K562 (cell line): ENCODE results near the gene RTP3. TPM values are rescaled to one million over a fixed set of nuclear protein-coding genes. Genes with fewer than 3 reads are reported as not detected.

Source experiments
- ATAC-seq: fragments of 200-7000 bp; cut with Tn5 transposase; 3 replicates; pipeline ENCODE4 v1.9.1; 2020; ENCODE audit warnings: moderate library complexity
- BruUV-seq: library from RNA; stranded (reverse); fragments of 400-500 nt; replicated peaks from 2 replicates; lab custom pipeline; 2021; lab: Mats Ljungman, UMichigan
- CTCF ChIA-PET: fragments of 300-600 bp; formaldehyde crosslinking; extraction: SDS; loops from one replicate; lab custom pipeline; 2021; ENCODE audit warnings: low intra/inter-chr PET ratio; lab: Yijun Ruan, JAX
- POLR2A ChIA-PET: fragments of 300-600, 350-650 bp; sonication (Branson Sonifier 250); formaldehyde crosslinking; extraction: SDS; loops from one replicate; lab custom pipeline; 2021; ENCODE audit warnings: antibody characterized with exemption, inconsistent platforms; lab: Yijun Ruan, JAX
- DNase-seq, 4 experiments: peaks; one replicate each; pipeline versions ENCODE4 v3.0.0 to v3.0.0-alpha.2; 2011 to 2018; ENCODE audit warnings: low spot score in 3 of 4, mixed read lengths in 3 of 4; ENCODE audit errors: extremely low read depth in 1 of 4
- FAIRE-seq: peaks from 2 replicates; lab custom pipeline; 2011; peaks lifted over from hg19 to GRCh38; lab: Jason Lieb, UNC
- H2AFZ ChIP-seq: 2 replicates; pipeline ENCODE4 v1.6.0; 2011; ENCODE audit warnings: low read depth, low read length, control low read depth, inconsistent platforms
- H3K27ac ChIP-seq: fragments of 200-600 bp; 3 replicates; pipeline ENCODE4 v1.8.0; 2011; ENCODE audit warnings: low read depth, mild to moderate bottlenecking, control low read depth, inconsistent platforms, low read length, moderate library complexity, mixed read lengths; ENCODE audit errors: extremely low read depth
- H3K27me3 ChIP-seq, 2 experiments: fragments of 300-600 bp in 1 of 2; 2 replicates in 1 of 2; 3 replicates in 1 of 2; pipeline versions ENCODE4 v1.6.0 to v1.8.0; 2011; ENCODE audit warnings: inconsistent platforms in 2 of 2, low read length in 2 of 2, mild to moderate bottlenecking in 1 of 2, mixed read lengths in 1 of 2, moderate library complexity in 1 of 2; ENCODE audit not compliant: control insufficient read depth in 2 of 2, insufficient read depth in 2 of 2
- H3K36me3 ChIP-seq: fragments of 300-600 bp; 3 replicates; pipeline ENCODE4 v1.8.0; 2011; ENCODE audit warnings: mild to moderate bottlenecking, low read length, inconsistent platforms; ENCODE audit not compliant: control insufficient read depth, insufficient read depth
- H3K4me1 ChIP-seq, 2 experiments: fragments of 200-600 bp in 1 of 2; replicated peaks in 1 of 2; 2 replicates in 1 of 2; 3 replicates in 1 of 2; pipeline versions ENCODE4 v1.5.1 to v1.8.0; 2011; ENCODE audit warnings: inconsistent platforms in 2 of 2, low read length in 2 of 2, mild to moderate bottlenecking in 1 of 2, mixed read lengths in 1 of 2, moderate library complexity in 1 of 2; ENCODE audit not compliant: control insufficient read depth in 2 of 2, insufficient read depth in 2 of 2
- H3K4me2 ChIP-seq: 2 replicates; pipeline ENCODE4 v1.6.1; 2011; ENCODE audit warnings: low read length, control low read depth, inconsistent platforms, mixed read lengths; ENCODE audit not compliant: insufficient read depth
- H3K4me3 ChIP-seq: fragments of 200-600 bp; sonication (generic), shearing (Covaris generic); 2 replicates; pipeline ENCODE4 v1.5.1; 2016; ENCODE audit warnings: control low read depth, inconsistent platforms
- H3K79me2 ChIP-seq: fragments of 200-600 bp; 3 replicates; pipeline ENCODE4 v1.8.0; 2011; ENCODE audit warnings: low read length, inconsistent platforms; ENCODE audit not compliant: control insufficient read depth, insufficient read depth
- H3K9ac ChIP-seq, 2 experiments: 2 replicates each; pipeline versions ENCODE4 v1.6.0 to v1.6.1; 2011; ENCODE audit warnings: low read depth in 2 of 2, low read length in 2 of 2, control low read depth in 1 of 2, inconsistent platforms in 1 of 2, mild to moderate bottlenecking in 1 of 2, mixed read lengths in 1 of 2; ENCODE audit not compliant: insufficient read depth in 1 of 2
- H3K9me1 ChIP-seq: one replicate; pipeline ENCODE4 v1.6.0; 2011; ENCODE audit warnings: inconsistent platforms, mild to moderate bottlenecking, low read length, moderate library complexity; ENCODE audit not compliant: control insufficient read depth, insufficient read depth
- H3K9me3 ChIP-seq: replicated peaks from 2 replicates; pipeline ENCODE4 v1.5.1; 2011; ENCODE audit warnings: low read depth, low read length, inconsistent platforms; ENCODE audit not compliant: control insufficient read depth, insufficient read depth
- H4K20me1 ChIP-seq: replicated peaks from 2 replicates; pipeline ENCODE4 v1.6.1; 2011; ENCODE audit warnings: low read length, inconsistent platforms, mixed read lengths; ENCODE audit not compliant: control insufficient read depth, insufficient read depth
- FOXK2 ChIP-seq, 2 experiments: fragments of 450-650 bp; IDR thresholded peaks in 1 of 2; conservative IDR thresholded peaks in 1 of 2; 2 replicates each; pipeline ENCODE4 v1.6.1; 2016; ENCODE audit warnings: low read depth in 2 of 2, mild to moderate bottlenecking in 1 of 2
- MAZ ChIP-seq, 2 experiments: fragments of 450-650 bp in 1 of 2; sonication (generic) in 1 of 2; formaldehyde crosslinking; IDR thresholded peaks in 1 of 2; conservative IDR thresholded peaks in 1 of 2; 2 replicates each; pipeline versions ENCODE4 v1.4.0 to v1.5.0; 2020; ENCODE audit warnings: mild to moderate bottlenecking in 1 of 2, missing genetic modification reagents in 1 of 2
- MEF2D ChIP-seq: conservative IDR thresholded peaks from 2 replicates; pipeline ENCODE4 v1.6.1; 2016; ENCODE audit warnings: low read depth, missing genetic modification characterization, missing compliant biosample characterization
- SMARCB1 ChIP-seq: IDR thresholded peaks from 2 replicates; pipeline ENCODE4 v1.6.1; 2011; ENCODE audit warnings: improper control_type of control experiment, low read depth; ENCODE audit not compliant: insufficient read length
- TGIF2 ChIP-seq: sonication (generic); formaldehyde crosslinking; IDR thresholded peaks from 2 replicates; pipeline ENCODE4 v1.8.1; 2022; ENCODE audit warnings: mild to moderate bottlenecking, missing genetic modification reagents, moderate library complexity
- ZC3H8 ChIP-seq: fragments of 450-650 bp; IDR thresholded peaks from 2 replicates; pipeline ENCODE4 v1.6.1; 2017
- ZKSCAN8 ChIP-seq: fragments of 200-800 bp; sonication (Bioruptor generic); IDR thresholded peaks from 2 replicates; pipeline ENCODE4 v1.6.1; 2016; ENCODE audit warnings: missing genetic modification characterization, missing compliant biosample characterization
- ZNF165 ChIP-seq: fragments of 250-450 bp; sonication (Bioruptor Pico); IDR thresholded peaks from 2 replicates; pipeline ENCODE4 v1.4.0; 2020; ENCODE audit warnings: borderline replicate concordance
- ZNF408 ChIP-seq: fragments of 250-450 bp; sonication (Bioruptor Pico); IDR thresholded peaks from 2 replicates; pipeline ENCODE4 v1.4.0; 2020; ENCODE audit warnings: low read depth, mild to moderate bottlenecking, moderate library complexity
- ZNF699 ChIP-seq: fragments of 250-450 bp; sonication (Bioruptor Pico); IDR thresholded peaks from 2 replicates; pipeline ENCODE4 v1.8.0; 2021; ENCODE audit warnings: mild to moderate bottlenecking, moderate library complexity; ENCODE audit not compliant: insufficient replicate concordance
- WGBS: fragments of 100-300 bp; shearing (Covaris generic); methylation state at CpG from one replicate; pipeline ENCODE4 v1.1.6; 2016; ENCODE audit warnings: low coverage, mixed read lengths; ENCODE audit not compliant: insufficient coverage; ENCODE audit errors: missing lambda C conversion rate; 5-methylcytosine and 5-hydroxymethylcytosine counted together
- in situ Hi-C: fragments of 300-500 bp; cut with MboI; formaldehyde crosslinking; loops from 4 replicates; pipeline ENCODE4 v1.15.0; 2018; ENCODE audit warnings: inconsistent platforms, mixed read lengths
- intact Hi-C: fragments of 100-400 bp; cut with micrococcal nuclease; formaldehyde crosslinking; loops from 2 replicates; pipeline ENCODE4 v1.14.2; 2022
- polyA plus RNA-seq, 8 experiments: library from polyadenylated mRNA; depleted of rRNA in 4 of 8; stranded (reverse) in 5 of 8; unstranded in 3 of 8; fragments of >200 nt; fragmentation: Nextera tagmentation in 2 of 8; fragmentation: Illumina TruSeq in 1 of 8; extraction: Ambion mirVana in 2 of 8; extraction: Trizol in 1 of 8; gene quantifications; 2 replicates each; pipeline versions ENCODE4 v1.2.1 to v1.2.3, GENCODE V29; 2011 to 2014; ENCODE audit warnings: inconsistent platforms in 1 of 8, missing spikeins in 1 of 8
- total RNA-seq, 7 experiments: library from RNA; depleted of rRNA in 6 of 7; stranded (reverse); fragments of >200 nt in 6 of 7; fragmentation: Illumina TruSeq in 2 of 7; extraction: Trizol in 2 of 7; gene quantifications; 2 replicates each; pipeline versions ENCODE4 v1.2.1 to v1.2.3, GENCODE V29; 2011 to 2021; ENCODE audit warnings: low replicate concordance in 1 of 7
- TF ChIP-seq, protein P1 (sequence below): sonication (generic); formaldehyde crosslinking; IDR thresholded peaks from 2 replicates; pipeline ENCODE4 v1.8.1; 2023; ENCODE audit warnings: missing genetic modification reagents, mild to moderate bottlenecking, borderline replicate concordance
- TF ChIP-seq, protein P2 (sequence below): conservative IDR thresholded peaks from 2 replicates; pipeline ENCODE4 v1.6.1; 2011; ENCODE audit warnings: low read depth, mild to moderate bottlenecking, low read length; ENCODE audit not compliant: control insufficient read depth
- TF ChIP-seq, protein P3 (sequence below): sonication (generic); formaldehyde crosslinking; IDR thresholded peaks from 2 replicates; pipeline ENCODE4 v1.8.0; 2022; ENCODE audit warnings: mild to moderate bottlenecking, missing genetic modification reagents

RTP3 gene
- total and polyA plus RNA-seq, 9 of the 15 experiments (the other 6 are each of a cell fraction or from before 2014, with no cell fraction given): not detected

DNA sequence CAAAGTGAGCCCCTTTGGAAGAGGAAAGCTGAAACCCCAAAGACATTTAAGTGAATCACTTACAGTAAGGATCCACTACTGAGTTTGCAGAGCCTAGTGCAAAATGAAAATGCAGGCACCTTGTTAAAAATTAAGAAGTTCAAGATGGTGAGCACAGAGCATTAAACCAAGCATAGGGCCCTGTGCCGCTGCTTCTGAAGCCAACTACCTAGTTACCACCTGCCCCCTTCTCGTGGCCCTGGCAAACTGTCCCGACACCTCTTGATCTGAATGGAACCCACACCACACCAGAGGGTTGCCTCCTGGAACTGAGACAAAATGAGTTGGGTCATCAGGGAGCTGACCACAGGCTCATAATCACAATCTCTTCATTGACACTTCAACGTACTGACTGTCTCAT, 42.8 kb downstream of the RTP3 start:
- intact Hi-C loops (no loop called here), in situ Hi-C loops (no loop called here)
- FAIRE-seq (no peak), DNase-seq (no peak), ATAC-seq (no peak)
- BruUV-seq: no TSS peak
- H4K20me1 ChIP-seq: no peaks in the 10 kb centered on the region
- no peaks in the 10 kb centered on the region for H3K79me2 ChIP-seq
- no peaks in the 10 kb centered on the region for H3K9me3 ChIP-seq
- no peaks in the 10 kb centered on the region for H3K36me3 ChIP-seq
- no peaks in the 10 kb centered on the region; a peak in 1 of 5 replicates for H3K27me3 ChIP-seq
- 76% methylated on average over 4 of the region's 4 CpGs for WGBS
- H3K4me2 ChIP-seq: no peak overlapping the region
- TF ChIP-seq ZC3H8 (no peak), TGIF2 (no peak), ZNF408 (CRISPR knock-in tag) (no peak), SMARCB1 (no peak), MAZ (CRISPR knock-in tag; conservative IDR thresholded peaks at IDR 0.05 in 1 of 2, IDR thresholded peaks at IDR 0.05 in 1 of 2) (no peak), ZNF699 (CRISPR knock-in tag) (no peak), ZNF165 (CRISPR knock-in tag) (no peak), FOXK2 (conservative IDR thresholded peaks at IDR 0.05 in 1 of 2, IDR thresholded peaks at IDR 0.05 in 1 of 2; ENCODE audit: low read depth in 2 of 2) (no peak), ZKSCAN8 (CRISPR knock-in tag) (no peak), MEF2D (tag) (no peak)
- TF ChIP-seq, protein P1, sequence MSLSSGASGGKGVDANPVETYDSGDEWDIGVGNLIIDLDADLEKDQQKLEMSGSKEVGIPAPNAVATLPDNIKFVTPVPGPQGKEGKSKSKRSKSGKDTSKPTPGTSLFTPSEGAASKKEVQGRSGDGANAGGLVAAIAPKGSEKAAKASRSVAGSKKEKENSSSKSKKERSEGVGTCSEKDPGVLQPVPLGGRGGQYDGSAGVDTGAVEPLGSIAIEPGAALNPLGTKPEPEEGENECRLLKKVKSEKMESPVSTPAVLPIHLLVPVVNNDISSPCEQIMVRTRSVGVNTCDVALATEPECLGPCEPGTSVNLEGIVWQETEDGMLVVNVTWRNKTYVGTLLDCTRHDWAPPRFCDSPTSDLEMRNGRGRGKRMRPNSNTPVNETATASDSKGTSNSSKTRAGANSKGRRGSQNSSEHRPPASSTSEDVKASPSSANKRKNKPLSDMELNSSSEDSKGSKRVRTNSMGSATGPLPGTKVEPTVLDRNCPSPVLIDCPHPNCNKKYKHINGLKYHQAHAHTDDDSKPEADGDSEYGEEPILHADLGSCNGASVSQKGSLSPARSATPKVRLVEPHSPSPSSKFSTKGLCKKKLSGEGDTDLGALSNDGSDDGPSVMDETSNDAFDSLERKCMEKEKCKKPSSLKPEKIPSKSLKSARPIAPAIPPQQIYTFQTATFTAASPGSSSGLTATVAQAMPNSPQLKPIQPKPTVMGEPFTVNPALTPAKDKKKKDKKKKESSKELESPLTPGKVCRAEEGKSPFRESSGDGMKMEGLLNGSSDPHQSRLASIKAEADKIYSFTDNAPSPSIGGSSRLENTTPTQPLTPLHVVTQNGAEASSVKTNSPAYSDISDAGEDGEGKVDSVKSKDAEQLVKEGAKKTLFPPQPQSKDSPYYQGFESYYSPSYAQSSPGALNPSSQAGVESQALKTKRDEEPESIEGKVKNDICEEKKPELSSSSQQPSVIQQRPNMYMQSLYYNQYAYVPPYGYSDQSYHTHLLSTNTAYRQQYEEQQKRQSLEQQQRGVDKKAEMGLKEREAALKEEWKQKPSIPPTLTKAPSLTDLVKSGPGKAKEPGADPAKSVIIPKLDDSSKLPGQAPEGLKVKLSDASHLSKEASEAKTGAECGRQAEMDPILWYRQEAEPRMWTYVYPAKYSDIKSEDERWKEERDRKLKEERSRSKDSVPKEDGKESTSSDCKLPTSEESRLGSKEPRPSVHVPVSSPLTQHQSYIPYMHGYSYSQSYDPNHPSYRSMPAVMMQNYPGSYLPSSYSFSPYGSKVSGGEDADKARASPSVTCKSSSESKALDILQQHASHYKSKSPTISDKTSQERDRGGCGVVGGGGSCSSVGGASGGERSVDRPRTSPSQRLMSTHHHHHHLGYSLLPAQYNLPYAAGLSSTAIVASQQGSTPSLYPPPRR: no peak
- TF ChIP-seq, protein P2, sequence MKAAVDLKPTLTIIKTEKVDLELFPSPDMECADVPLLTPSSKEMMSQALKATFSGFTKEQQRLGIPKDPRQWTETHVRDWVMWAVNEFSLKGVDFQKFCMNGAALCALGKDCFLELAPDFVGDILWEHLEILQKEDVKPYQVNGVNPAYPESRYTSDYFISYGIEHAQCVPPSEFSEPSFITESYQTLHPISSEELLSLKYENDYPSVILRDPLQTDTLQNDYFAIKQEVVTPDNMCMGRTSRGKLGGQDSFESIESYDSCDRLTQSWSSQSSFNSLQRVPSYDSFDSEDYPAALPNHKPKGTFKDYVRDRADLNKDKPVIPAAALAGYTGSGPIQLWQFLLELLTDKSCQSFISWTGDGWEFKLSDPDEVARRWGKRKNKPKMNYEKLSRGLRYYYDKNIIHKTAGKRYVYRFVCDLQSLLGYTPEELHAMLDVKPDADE: no peak
- TF ChIP-seq, protein P3, sequence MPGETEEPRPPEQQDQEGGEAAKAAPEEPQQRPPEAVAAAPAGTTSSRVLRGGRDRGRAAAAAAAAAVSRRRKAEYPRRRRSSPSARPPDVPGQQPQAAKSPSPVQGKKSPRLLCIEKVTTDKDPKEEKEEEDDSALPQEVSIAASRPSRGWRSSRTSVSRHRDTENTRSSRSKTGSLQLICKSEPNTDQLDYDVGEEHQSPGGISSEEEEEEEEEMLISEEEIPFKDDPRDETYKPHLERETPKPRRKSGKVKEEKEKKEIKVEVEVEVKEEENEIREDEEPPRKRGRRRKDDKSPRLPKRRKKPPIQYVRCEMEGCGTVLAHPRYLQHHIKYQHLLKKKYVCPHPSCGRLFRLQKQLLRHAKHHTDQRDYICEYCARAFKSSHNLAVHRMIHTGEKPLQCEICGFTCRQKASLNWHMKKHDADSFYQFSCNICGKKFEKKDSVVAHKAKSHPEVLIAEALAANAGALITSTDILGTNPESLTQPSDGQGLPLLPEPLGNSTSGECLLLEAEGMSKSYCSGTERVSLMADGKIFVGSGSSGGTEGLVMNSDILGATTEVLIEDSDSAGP (CRISPR knock-in tag): no peak
- no peak overlapping the region for H3K9ac ChIP-seq
- H2AFZ ChIP-seq: no peak overlapping the region; the same call in 1 of the 2 replicates
- H3K27ac ChIP-seq: no peak overlapping the region
- peaks cover 30 to 35% of the 10 kb centered on the region in 2 experiments; a peak in 4 of 5 replicates for H3K4me1 ChIP-seq
- CTCF ChIA-PET: interaction anchor here (0.6 kb wide), 1 partner anchor 16 kb away, joined by 3 read pairs; no protein-coding TSS in a partner anchor
- POLR2A ChIA-PET: interaction anchor here (0.6 to 1.9 kb wide), 2 partner anchors 9 to 52 kb away, joined by 4 to 8 read pairs; no protein-coding TSS in a partner anchor
- H3K4me3 ChIP-seq: no peak overlapping the region
- no peaks in the 10 kb centered on the region for H3K9me1 ChIP-seq
